Stimulated activated CD8-positive, alpha-beta memory T cell treated with anti-CD3 and anti-CD28 coated beads, Interleukin-7, amount 100 ng/mL, for 48 hours (primary cell): ENCODE measurements around the gene DNPH1.
A peak's percentile ranks its signal among the peaks of the same experiment; 100 is the strongest.

Source experiments
- DNase-seq, 2 donors: peaks; one replicate each; pipeline ENCODE4 v3.0.0-alpha.2; 2020; ENCODE audit warnings: low read depth in 1 of 2; ENCODE audit errors: extremely low read depth in 1 of 2

The DNPH1 gene

GRCh38 chr6:43185391-43185985 lies 43.8 kb downstream of the DNPH1 start:
- DNase-seq, result no peak

GRCh38 chr6:43184268-43184985 lies 44.9 kb downstream of the DNPH1 start:
- DNase-seq, result no peak

- no peak for DNase-seq
These were observed 45.8 kb downstream of the DNPH1 start for GRCh38 chr6:43183441-43183840.

- peak; percentile 72 to 73 for DNase-seq
These were observed 47.1 kb downstream of the DNPH1 start, which contains the start of gene CUL9 for GRCh38 chr6:43181942-43182860. Gene CUL9 (plus strand): TSS chr6:43182196. CDS start chr6:43184311, 2,115 bp downstream.

- DNase-seq, result no peak
These were observed 47.7 kb downstream of the DNPH1 start for GRCh38 chr6:43181621-43181941.

- no peak for DNase-seq
These were observed 48.3 kb downstream of the DNPH1 start for GRCh38 chr6:43180985-43181384.

- DNase-seq, result no peak
These were observed 49.2 kb downstream of the DNPH1 start for GRCh38 chr6:43180058-43180457.

GRCh38 chr6:43178951-43179830 lies 50.1 kb downstream of the DNPH1 start:
- no peak for DNase-seq

- no peak for DNase-seq
These were observed 51.1 kb downstream of the DNPH1 start for GRCh38 chr6:43178150-43178549.

GRCh38 chr6:43176423-43176786 lies 52.9 kb downstream of the DNPH1 start:
- no peak for DNase-seq

- no peak for DNase-seq
These were observed 53.4 kb downstream of the DNPH1 start for GRCh38 chr6:43175676-43176422.
